ENCODE measurements around the gene IL21.

The IL21 gene

DNA sequence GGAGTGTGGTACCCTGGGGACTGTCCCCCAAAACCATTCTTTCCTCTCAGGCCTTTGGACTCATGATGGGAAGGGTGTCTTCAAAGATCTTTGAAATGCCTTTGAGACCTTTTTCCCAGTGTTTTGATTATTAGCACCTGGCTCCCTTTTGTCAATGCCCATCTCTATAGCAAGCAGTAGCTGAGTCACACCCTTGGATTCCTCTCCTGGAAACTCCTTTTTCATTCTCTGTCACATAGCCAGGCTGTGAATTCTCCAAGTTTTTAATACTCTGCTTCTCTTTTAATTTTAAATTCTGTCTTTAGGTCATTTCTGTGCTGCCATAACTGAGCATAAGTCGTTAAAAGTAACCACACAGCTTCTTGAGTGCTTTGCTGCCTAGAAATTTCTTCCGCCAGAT, 29.7 kb downstream of the IL21 start:
- no peak overlapping the region for H3K9ac ChIP-seq (ENCODE audit: low read length)
- no peaks in the 10 kb centered on the region for H3F3A ChIP-seq (ENCODE audit: insufficient read depth, low read length)
- H3K36me3 ChIP-seq (replicated peaks; ENCODE audit: insufficient read depth, low read length) = no peaks in the 10 kb centered on the region
- no peak for DNase-seq
- H3K9me2 ChIP-seq (replicated peaks; ENCODE audit: insufficient read depth, low read length) = no peaks in the 10 kb centered on the region
- no peaks in the 10 kb centered on the region for H4K20me1 ChIP-seq (ENCODE audit: insufficient read depth, low read length)
- no peak overlapping the region for H3K4me3 ChIP-seq (ENCODE audit: low read length)
- TF ChIP-seq, protein P1, sequence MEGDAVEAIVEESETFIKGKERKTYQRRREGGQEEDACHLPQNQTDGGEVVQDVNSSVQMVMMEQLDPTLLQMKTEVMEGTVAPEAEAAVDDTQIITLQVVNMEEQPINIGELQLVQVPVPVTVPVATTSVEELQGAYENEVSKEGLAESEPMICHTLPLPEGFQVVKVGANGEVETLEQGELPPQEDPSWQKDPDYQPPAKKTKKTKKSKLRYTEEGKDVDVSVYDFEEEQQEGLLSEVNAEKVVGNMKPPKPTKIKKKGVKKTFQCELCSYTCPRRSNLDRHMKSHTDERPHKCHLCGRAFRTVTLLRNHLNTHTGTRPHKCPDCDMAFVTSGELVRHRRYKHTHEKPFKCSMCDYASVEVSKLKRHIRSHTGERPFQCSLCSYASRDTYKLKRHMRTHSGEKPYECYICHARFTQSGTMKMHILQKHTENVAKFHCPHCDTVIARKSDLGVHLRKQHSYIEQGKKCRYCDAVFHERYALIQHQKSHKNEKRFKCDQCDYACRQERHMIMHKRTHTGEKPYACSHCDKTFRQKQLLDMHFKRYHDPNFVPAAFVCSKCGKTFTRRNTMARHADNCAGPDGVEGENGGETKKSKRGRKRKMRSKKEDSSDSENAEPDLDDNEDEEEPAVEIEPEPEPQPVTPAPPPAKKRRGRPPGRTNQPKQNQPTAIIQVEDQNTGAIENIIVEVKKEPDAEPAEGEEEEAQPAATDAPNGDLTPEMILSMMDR (IDR thresholded peaks at IDR 0.05; ENCODE audit: low read length) = no peak
- no peak for TF ChIP-seq EZH2phosphoT487 (IDR thresholded peaks at IDR 0.05; ENCODE audit: low read length)
- no peak for TF ChIP-seq EZH2 (optimal IDR thresholded peaks at IDR 0.05; ENCODE audit: low read depth, low read length)
- H2AFZ ChIP-seq (ENCODE audit: low read length) = no peak overlapping the region
- H3K79me2 ChIP-seq (ENCODE audit: low read length) = no peaks in the 10 kb centered on the region
- H3K4me1 ChIP-seq (ENCODE audit: low read length) = no peaks in the 10 kb centered on the region
- H3K27me3 ChIP-seq (replicated peaks; ENCODE audit: insufficient read depth, low read length) = no peaks in the 10 kb centered on the region
- no peak overlapping the region for H3K4me2 ChIP-seq (ENCODE audit: low read depth, low read length)
- no peaks in the 10 kb centered on the region for H3K9me3 ChIP-seq (replicated peaks; ENCODE audit: insufficient read depth, low read length)
- no peak overlapping the region for H3K27ac ChIP-seq (ENCODE audit: low read length)

DNA sequence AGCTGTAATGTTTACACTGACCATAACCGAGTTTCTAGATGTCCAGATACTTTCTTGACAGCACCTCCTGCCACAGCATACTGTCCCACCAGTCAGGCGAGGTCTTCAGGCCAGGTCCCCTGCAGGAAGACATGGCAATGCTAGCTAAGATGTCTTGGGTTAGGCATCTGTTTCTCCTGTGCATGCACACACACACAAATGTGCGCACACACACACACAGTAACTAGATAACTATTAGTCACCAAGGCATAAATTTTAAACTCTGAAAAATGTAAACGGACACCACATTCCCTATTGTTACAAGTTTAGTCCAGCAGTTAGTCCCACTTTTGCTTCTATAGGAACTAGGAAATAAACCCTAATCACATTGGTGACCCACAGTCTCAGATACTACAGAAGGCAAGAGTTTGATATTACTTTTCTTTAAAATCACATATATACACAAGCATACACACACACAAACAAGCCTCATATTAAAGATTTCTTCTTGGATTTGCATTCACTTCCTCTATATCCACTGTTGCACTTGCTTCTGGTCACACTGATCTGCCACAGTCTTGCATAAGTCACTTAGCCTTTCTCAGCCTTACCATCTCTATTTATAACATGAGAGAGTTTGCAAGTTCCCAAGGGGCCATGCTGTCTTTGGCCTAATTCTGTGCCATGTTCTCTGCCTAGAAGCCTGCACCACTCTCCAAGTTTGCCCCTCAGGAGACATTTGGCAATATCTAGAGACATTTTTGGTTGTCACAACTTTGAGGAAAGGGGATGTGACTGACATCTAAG, 32.2 kb downstream of the IL21 start:
- DNase-seq = no peak
- no peak overlapping the region for H3K4me3 ChIP-seq (ENCODE audit: low read length)

DNA sequence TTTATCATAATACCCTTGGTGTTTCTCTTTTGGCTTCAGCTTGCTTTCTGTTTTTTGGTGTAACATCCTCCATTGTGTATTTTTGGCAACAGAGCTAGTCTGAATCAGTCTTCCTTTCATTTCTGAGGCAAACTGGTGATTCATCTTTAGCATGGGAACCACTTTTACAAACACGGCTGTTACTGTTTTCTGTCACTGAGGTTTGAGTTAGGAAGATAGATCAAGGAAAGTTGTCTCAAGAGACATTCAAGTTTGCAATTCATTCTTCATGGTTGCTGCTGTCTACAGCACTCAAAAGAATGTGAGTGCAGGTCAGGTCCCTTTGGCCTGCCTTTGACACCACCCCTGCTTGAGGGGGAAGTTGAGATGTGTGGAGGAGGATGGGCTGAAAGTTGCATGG, 36.3 kb downstream of the IL21 start:
- Histone ChIP-seq H3K9me3 (replicated peaks; ENCODE audit: insufficient read depth, low read length) (no peaks in the 10 kb centered on the region), H2AFZ (ENCODE audit: low read length) (peak overlapping the region; percentile 29), H3K27ac (ENCODE audit: low read length) (peak overlapping the region; percentile 66; the same call in 1 of the 2 replicates), H3K79me2 (ENCODE audit: low read length) (no peaks in the 10 kb centered on the region), H3K4me3 (ENCODE audit: low read length) (no peak overlapping the region), H3K9ac (ENCODE audit: low read length) (peak overlapping the region; percentile 3; the same call in 1 of the 2 replicates), H3F3A (ENCODE audit: insufficient read depth, low read length) (peaks cover 14% of the 10 kb centered on the region; the same call in 1 of the 2 replicates), H4K20me1 (ENCODE audit: insufficient read depth, low read length) (no peaks in the 10 kb centered on the region), H3K36me3 (replicated peaks; ENCODE audit: insufficient read depth, low read length) (no peaks in the 10 kb centered on the region), H3K4me2 (ENCODE audit: low read depth, low read length) (peak overlapping the region; percentile 59), H3K9me2 (replicated peaks; ENCODE audit: insufficient read depth, low read length) (no peaks in the 10 kb centered on the region), H3K4me1 (ENCODE audit: low read length) (peaks cover 24% of the 10 kb centered on the region), H3K27me3 (replicated peaks; ENCODE audit: insufficient read depth, low read length) (no peaks in the 10 kb centered on the region)
- TF ChIP-seq EZH2phosphoT487 (IDR thresholded peaks at IDR 0.05; ENCODE audit: low read length) (no peak), EZH2 (optimal IDR thresholded peaks at IDR 0.05; ENCODE audit: low read depth, low read length) (no peak)
- TF ChIP-seq, protein P1 (IDR thresholded peaks at IDR 0.05; ENCODE audit: low read length) = no peak
- peak; percentile 52 for DNase-seq

More for the DNA sequence above, 32.2 kb downstream of the IL21 start:
- Histone ChIP-seq H2AFZ (ENCODE audit: low read length) (no peak overlapping the region), H3K4me1 (ENCODE audit: low read length) (peaks cover 17% of the 10 kb centered on the region), H4K20me1 (ENCODE audit: insufficient read depth, low read length) (no peaks in the 10 kb centered on the region), H3F3A (ENCODE audit: insufficient read depth, low read length) (peaks cover 13% of the 10 kb centered on the region; the same call in 1 of the 2 replicates), H3K27ac (ENCODE audit: low read length) (no peak overlapping the region), H3K36me3 (replicated peaks; ENCODE audit: insufficient read depth, low read length) (no peaks in the 10 kb centered on the region), H3K79me2 (ENCODE audit: low read length) (no peaks in the 10 kb centered on the region), H3K9me2 (replicated peaks; ENCODE audit: insufficient read depth, low read length) (no peaks in the 10 kb centered on the region), H3K9me3 (replicated peaks; ENCODE audit: insufficient read depth, low read length) (no peaks in the 10 kb centered on the region), H3K4me2 (ENCODE audit: low read depth, low read length) (no peak overlapping the region), H3K27me3 (replicated peaks; ENCODE audit: insufficient read depth, low read length) (no peaks in the 10 kb centered on the region), H3K9ac (ENCODE audit: low read length) (no peak overlapping the region)
- TF ChIP-seq, protein P1 (IDR thresholded peaks at IDR 0.05; ENCODE audit: low read length) = no peak
- TF ChIP-seq EZH2 (optimal IDR thresholded peaks at IDR 0.05; ENCODE audit: low read depth, low read length) (no peak), EZH2phosphoT487 (IDR thresholded peaks at IDR 0.05; ENCODE audit: low read length) (no peak)
